ENCODE results near the gene HEYL. TPM values are rescaled to one million over a fixed set of nuclear protein-coding genes. Genes with fewer than 3 reads are reported as not detected.

HEYL gene
- total RNA-seq, 1 experiment from 2014 or later = 0.94 TPM

DNA sequence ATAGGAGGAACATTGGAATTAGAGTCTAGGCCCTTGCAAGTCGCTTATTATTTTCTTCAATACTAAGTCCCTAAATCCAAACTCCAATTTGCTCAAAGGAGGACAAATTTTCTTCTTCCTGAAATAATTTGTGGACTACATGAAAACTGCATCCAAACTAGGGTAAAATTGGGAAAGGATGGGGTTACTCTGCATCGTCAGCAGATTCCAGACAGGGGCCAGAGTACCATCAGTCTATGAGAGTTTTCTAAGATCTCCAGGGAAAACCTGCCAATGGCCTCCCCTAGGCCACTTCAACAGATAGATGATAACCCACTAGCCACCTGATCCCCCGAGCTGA, 508 bp downstream of the HEYL start:
- peaks cover 54% of the 10 kb centered on the region for H3K27me3 ChIP-seq (ENCODE audit: control insufficient read depth, insufficient read depth, low read length)

DNA sequence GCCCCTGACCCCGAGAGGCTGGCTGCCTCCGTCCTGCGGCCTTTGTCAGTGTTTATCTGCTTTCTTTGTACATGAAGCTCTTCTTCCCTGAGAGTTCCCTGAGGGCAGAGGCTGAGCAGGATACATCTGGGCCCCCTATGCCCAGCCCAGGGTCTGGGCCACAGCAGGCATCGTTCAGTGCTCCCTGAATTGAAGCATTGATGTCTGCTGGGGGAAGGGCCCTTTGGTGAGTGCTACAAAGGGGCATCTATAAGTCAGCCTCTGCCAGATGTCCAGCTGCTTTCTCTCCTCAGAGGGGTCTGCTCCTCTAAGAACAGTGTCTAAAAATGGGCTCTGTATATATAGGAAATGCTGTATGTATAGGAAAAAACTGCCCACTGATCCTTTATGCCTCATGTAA, 2.1 kb downstream of the HEYL start:
- Histone ChIP-seq H3K27me3 (ENCODE audit: control insufficient read depth, insufficient read depth, low read length) (peaks cover 64% of the 10 kb centered on the region), H3K4me3 (ENCODE audit: insufficient read depth, low read depth, low read length) (no peak overlapping the region), H3K36me3 (replicated peaks; ENCODE audit: control insufficient read depth, insufficient read depth, low read length) (no peaks in the 10 kb centered on the region)
- DNase-seq = no peak

More for the DNA sequence above, 508 bp downstream of the HEYL start:
- Histone ChIP-seq H3K36me3 (replicated peaks; ENCODE audit: control insufficient read depth, insufficient read depth, low read length) (no peaks in the 10 kb centered on the region), H3K4me3 (ENCODE audit: insufficient read depth, low read depth, low read length) (peak overlapping the region; percentile 68)
- no peak for DNase-seq

DNA sequence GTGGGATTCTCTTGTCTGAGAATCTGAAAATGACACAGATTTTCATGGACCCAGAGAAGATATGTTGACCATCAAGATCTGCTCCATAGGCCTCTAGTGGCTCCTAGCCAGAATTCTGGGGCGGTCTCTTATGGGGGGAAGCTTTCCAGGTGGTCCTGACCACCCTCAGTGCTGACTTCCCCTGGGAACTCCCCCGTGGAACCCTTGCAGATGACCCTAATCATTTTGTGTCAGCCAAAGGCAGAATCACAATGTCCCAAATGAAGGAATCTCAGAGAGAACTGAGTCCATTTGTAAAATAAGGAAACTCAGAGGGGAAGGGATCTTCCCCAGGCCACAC, 3.6 kb downstream of the HEYL start:
- Histone ChIP-seq H3K36me3 (replicated peaks; ENCODE audit: control insufficient read depth, insufficient read depth, low read length) (no peaks in the 10 kb centered on the region; the same call in 1 of the 2 replicates), H3K27me3 (ENCODE audit: control insufficient read depth, insufficient read depth, low read length) (peaks cover 78% of the 10 kb centered on the region), H3K4me3 (ENCODE audit: insufficient read depth, low read depth, low read length) (no peak overlapping the region)
- DNase-seq = no peak

DNA sequence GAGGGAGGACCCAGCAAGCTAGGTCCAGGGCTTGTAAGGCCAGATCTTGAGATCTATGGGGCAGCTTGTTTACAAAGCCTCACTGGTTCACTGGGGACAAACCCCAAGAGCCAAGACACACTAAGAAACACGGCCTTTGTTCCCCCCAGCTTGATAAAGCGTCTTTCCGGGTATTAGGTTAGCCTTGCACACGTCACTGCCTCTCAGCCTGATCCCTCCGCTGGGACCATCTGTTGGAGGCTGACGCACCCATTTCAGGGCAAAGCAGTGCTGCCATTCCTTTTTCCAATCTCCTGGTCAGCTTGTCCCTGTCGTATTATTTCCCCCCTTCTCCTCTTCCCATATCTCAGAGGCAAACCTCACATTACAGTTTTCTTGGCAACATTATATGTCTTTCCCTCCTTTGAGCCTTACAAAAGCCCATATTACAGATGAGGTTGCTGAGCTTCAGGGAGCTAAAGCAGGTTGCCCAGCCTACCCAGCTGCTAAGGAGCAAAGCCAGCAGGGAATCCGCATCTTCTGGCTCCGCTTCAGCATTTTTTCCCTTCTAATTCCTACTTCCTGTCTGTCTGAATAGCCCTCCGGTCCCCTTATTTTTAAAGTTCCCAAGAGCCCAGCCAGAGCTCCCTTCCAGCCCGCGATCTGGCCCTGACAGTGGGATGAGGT, 4.1 kb downstream of the HEYL start:
- Histone ChIP-seq H3K36me3 (replicated peaks; ENCODE audit: control insufficient read depth, insufficient read depth, low read length) (no peaks in the 10 kb centered on the region; the same call in 1 of the 2 replicates), H3K27me3 (ENCODE audit: control insufficient read depth, insufficient read depth, low read length) (peaks cover 79% of the 10 kb centered on the region), H3K4me3 (ENCODE audit: insufficient read depth, low read depth, low read length) (no peak overlapping the region)
- no peak for DNase-seq

DNA sequence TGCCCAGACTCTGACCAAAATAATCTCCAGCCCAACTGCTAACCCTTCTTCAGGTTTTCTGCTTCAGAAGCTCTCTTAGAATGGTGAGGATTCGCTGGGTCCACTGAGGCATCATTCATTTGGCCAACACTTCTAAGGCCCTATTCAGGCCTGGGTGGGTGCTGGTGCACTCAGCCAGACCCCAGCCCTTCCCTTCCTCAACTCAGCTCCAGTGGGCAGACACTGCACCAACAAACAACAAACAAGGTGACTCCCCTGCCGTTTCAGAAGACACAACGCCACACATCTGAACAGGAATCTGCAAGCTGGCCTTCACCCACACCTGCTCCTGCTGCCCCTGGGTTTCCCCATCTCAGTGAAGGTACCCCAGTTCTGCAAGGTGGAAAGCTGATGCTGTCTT, 6.0 kb downstream of the HEYL start:
- H3K36me3 ChIP-seq (replicated peaks; ENCODE audit: control insufficient read depth, insufficient read depth, low read length) = peaks cover 1% of the 10 kb centered on the region
- no peak for DNase-seq
- H3K4me3 ChIP-seq (ENCODE audit: insufficient read depth, low read depth, low read length) = peak overlapping the region; percentile 22
- peaks cover 69% of the 10 kb centered on the region for H3K27me3 ChIP-seq (ENCODE audit: control insufficient read depth, insufficient read depth, low read length)

DNA sequence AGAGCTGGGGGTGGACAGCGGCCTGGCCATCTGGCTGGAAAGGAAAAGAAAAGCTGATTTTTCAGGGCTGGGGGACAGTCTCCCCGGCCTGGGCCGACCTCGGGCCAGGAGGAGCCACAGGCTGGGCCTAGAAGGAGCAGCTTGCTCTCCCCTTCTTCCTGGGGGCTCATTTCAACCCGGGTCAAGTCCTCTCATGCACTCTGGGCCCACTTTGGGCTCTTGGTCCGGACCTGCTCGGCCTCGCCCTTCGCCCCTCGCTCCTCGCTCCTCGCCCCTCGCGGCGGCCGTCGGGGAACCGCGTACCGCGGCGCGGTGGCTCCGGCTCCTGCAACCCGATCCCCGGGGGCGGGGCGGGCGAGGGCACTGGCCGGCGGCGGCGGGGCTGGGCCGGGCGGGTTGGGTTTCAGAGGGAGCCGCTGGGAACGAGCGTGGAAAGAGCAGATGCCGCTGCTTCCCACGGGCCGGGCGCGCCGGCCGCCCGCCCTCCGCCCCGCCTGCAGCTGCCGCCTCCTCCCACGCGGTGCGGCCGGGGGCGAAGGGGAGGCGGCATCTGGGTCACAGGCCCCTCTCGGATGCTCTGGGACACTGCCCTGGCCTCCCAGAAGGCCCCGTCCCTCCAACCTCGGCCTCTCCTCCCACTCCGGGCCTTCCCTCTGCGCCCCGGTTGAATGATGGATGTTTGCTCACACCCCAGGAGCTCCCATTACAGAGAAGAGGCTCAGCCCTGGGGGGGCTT, 6.6 kb downstream of the HEYL start:
- Histone ChIP-seq H3K36me3 (replicated peaks; ENCODE audit: control insufficient read depth, insufficient read depth, low read length) (peaks cover 1% of the 10 kb centered on the region), H3K4me3 (ENCODE audit: insufficient read depth, low read depth, low read length) (peak overlapping the region; percentile 22), H3K27me3 (ENCODE audit: control insufficient read depth, insufficient read depth, low read length) (peaks cover 64% of the 10 kb centered on the region)
- DNase-seq = peak; percentile 97

DNA sequence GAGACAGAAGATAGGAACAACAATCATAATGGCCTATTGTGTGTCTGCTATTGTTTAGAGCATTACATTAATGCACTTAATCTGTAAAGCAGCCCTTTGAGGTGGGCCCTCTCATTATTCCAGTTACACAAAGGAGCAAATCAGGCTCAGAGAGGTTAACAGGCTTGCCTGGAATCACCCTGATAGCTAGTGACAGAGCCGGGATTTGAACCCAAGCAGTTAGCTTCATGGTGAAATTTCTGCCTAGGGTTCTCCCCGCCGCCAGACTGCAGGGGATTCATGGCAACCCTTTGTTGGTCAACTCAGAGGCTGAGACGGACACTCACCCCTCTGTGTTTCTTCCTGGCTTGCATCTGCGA, 7.1 kb downstream of the HEYL start:
- DNase-seq = no peak
- Histone ChIP-seq H3K36me3 (replicated peaks; ENCODE audit: control insufficient read depth, insufficient read depth, low read length) (peaks cover 1% of the 10 kb centered on the region), H3K27me3 (ENCODE audit: control insufficient read depth, insufficient read depth, low read length) (peaks cover 59% of the 10 kb centered on the region), H3K4me3 (ENCODE audit: insufficient read depth, low read depth, low read length) (no peak overlapping the region)

DNA sequence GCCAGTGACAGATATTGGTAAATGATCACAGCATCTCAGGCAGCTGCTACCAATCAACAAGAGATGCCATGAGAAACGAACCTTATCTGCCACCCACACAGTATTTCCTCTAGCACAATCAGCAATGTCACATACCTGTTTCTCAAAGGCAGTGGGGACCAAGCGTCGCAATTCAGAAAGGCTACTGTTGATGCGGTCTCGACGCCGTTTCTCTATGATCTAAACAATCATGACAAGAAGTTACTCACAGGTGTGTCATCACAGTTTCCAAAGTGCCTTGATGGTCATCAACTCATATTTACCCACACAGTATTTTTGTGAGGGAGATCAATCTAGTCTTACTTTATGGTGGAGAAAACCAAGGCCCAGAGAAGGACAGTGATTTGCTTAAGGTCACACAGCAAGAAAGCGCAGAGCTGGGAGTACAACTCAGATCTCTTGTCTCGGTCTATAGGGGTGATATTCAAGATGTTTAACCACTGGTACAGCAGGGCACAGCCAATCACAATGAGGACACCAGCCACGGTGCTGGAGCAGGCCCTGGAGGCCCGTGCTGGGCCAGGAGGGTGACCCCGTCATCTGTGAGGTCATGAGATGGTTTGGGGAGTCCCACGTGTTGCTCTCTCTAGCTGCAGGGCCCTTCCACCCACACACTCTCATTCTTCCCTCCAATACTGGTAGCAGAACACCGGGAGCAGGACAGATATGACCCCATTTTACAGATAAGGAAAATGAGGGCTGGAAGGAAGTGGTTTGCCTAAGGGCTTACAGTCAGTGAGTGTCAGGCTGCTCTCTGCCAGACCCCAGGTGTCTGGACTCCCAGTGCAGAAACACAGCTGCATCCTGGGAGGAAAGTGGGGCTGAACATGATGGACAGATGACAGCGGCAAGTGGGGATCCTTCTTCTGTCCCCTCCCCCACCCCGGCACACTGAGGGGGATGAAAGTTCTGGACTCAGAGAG, 7.8 kb downstream of the HEYL start:
- peaks cover 56% of the 10 kb centered on the region for H3K27me3 ChIP-seq (ENCODE audit: control insufficient read depth, insufficient read depth, low read length)
- DNase-seq = no peak
- peaks cover 1% of the 10 kb centered on the region for H3K36me3 ChIP-seq (replicated peaks; ENCODE audit: control insufficient read depth, insufficient read depth, low read length)
- no peak overlapping the region for H3K4me3 ChIP-seq (ENCODE audit: insufficient read depth, low read depth, low read length)

DNA sequence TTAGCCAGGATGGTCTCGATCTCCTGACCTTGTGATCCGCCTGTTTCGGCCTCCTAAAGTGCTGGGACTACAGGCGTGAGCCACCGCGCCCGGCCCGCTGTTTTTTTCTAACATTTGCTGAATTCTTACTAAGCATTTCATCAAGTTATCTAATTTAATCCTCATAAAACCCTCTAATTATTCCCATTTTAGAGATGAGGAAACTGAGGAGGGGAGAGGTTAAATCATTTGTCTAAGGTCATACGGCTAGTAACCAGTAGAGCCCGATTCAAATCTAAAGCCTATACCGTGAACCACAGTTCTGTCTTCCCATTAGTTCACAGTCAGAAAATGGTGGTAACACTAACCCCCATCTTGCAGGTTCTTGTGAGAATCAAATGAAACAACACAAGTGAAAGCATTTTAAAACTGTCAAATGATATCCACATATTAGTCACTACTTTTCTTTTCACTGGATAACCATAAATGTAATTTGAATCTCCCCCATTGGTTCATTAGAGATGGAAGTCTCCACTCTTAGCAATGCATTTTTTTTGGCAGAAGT, 10.6 kb downstream of the HEYL start:
- Histone ChIP-seq H3K36me3 (replicated peaks; ENCODE audit: control insufficient read depth, insufficient read depth, low read length) (peaks cover 1% of the 10 kb centered on the region), H3K4me3 (ENCODE audit: insufficient read depth, low read depth, low read length) (no peak overlapping the region), H3K27me3 (ENCODE audit: control insufficient read depth, insufficient read depth, low read length) (peaks cover 62% of the 10 kb centered on the region)
- no peak for DNase-seq

DNA sequence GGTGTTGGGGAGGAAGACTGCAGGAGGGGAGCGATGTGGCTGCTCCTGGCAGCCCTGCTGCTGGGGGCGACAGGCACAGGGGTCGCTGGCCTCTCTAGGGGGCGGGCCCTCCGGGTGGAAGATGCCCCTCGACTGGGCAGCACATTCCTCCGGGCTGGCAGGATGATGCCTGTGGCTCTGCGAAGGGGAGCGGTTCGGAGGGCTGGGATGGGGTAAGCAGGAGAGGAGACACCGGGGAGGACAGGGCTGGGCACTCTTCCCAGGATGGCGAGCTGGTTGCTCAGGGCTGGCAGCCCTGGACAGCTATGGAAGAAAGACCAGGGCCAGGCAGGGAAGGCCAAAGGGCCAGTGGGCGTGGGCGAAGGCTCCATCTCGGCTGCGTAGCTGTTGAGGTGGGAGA, 12.8 kb downstream of the HEYL start:
- no peak for DNase-seq
- Histone ChIP-seq H3K4me3 (ENCODE audit: insufficient read depth, low read depth, low read length) (no peak overlapping the region), H3K27me3 (ENCODE audit: control insufficient read depth, insufficient read depth, low read length) (peaks cover 42% of the 10 kb centered on the region), H3K36me3 (replicated peaks; ENCODE audit: control insufficient read depth, insufficient read depth, low read length) (peaks cover 1% of the 10 kb centered on the region)

DNA sequence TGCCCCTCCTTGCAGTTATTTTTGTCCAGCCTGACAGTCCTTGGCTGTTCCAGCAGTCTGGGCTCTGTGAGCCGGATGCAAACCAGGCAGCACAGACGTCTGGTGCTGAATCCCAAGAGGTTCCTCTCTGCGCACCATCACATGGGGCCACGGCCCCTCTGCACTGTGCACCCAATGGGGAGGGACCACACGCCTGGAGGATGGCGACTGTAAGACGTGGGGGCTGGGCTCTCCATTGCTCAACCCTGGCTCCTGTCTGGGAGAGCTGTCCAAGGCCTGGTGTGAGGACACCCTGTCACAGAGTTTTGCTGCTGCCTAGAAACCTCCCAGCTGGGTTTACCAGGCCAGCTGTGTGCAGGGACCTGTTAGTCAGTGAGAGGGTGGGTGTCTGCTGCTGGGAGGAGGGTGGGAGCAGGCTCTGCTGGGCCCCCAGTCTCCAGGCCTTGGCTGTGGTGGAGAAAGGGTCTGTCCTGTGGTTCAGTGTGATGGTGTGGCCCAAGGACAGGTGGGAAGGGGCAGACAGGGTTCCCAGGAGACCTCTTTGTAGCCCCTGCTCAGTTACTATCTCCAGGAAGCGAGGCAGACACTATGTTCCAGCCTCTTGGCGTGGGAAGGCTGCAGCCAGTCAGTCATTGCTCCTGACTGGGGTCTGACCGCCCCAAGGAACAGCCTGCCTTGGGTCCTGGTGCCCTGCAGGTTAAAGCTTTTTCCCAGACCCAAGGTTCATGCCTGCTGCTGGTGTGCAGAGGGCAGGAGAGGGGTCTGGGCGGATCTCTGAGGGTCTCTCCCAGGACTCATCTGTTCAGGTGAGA, 13.8 kb downstream of the HEYL start:
- no peak overlapping the region for H3K4me3 ChIP-seq (ENCODE audit: insufficient read depth, low read depth, low read length)
- peak; percentile 48 for DNase-seq
- peaks cover 32% of the 10 kb centered on the region for H3K27me3 ChIP-seq (ENCODE audit: control insufficient read depth, insufficient read depth, low read length)
- peaks cover 1% of the 10 kb centered on the region; the same call in 1 of the 2 replicates for H3K36me3 ChIP-seq (replicated peaks; ENCODE audit: control insufficient read depth, insufficient read depth, low read length)

DNA sequence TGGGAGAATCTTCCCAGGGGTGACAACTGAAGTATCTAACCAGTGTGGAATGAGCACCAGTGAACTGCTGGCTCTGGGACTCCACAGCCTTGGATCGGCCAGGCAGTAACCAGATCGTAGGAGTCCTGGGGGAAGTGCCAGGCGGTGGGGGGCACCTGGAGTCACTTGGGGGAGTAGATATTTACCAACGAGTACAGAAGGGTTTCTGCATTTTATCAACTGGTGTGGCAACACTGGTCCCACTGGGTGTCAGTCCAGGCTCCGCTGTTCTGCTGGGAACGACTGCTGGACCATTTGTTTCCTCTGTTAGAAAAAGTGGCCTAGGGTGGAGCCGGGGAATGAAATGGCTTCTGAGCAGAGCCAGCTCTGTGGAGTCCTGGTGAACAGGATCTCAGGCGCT, 14.4 kb downstream of the HEYL start:
- no peak overlapping the region for H3K4me3 ChIP-seq (ENCODE audit: insufficient read depth, low read depth, low read length)
- peaks cover 25% of the 10 kb centered on the region for H3K27me3 ChIP-seq (ENCODE audit: control insufficient read depth, insufficient read depth, low read length)
- H3K36me3 ChIP-seq (replicated peaks; ENCODE audit: control insufficient read depth, insufficient read depth, low read length) = peaks cover 1% of the 10 kb centered on the region; the same call in 1 of the 2 replicates
- peak; percentile 23 for DNase-seq

DNA sequence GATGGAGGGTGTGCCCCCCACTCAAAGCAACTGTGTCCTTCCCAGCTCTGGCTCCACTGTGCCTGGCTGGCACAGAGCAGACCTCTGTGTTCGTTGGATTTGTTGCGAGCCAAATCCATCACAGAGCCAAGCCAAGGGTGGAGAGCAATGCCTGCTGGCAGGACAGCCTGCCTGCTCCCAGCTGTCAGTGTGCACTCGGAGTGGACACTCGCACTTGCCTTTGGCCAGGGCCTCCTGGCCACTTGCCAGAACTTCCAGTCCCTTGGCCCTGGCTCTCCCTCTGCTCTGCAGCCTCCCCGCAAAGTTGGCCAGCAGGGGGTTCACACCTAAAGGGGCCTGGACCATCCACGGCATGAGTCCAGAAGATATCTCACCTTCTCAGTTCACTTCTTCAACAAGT, 16.4 kb downstream of the HEYL start:
- no peak overlapping the region for H3K4me3 ChIP-seq (ENCODE audit: insufficient read depth, low read depth, low read length)
- DNase-seq = no peak
- peaks cover 21% of the 10 kb centered on the region for H3K27me3 ChIP-seq (ENCODE audit: control insufficient read depth, insufficient read depth, low read length)
- no peaks in the 10 kb centered on the region for H3K36me3 ChIP-seq (replicated peaks; ENCODE audit: control insufficient read depth, insufficient read depth, low read length)

DNA sequence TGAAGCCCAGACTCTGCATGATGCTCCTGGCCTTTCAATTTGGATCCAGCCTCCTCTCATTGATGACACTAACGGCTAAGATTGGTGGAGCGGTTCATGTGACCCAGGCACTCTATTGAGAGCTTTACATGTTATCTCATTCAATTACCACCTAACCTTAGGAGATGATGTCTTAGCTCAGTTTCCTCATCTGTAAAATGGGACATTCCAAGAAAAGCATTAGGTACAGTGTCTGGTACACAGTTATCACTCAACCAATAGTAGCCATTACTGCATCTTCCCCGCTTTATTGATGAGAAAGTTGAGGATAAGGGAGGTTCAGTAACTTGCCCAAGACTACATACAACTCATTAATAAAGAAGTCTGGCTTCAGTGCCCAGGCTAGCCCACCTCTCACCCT, 17.0 kb downstream of the HEYL start:
- no peak for DNase-seq
- H3K27me3 ChIP-seq (ENCODE audit: control insufficient read depth, insufficient read depth, low read length) = peaks cover 21% of the 10 kb centered on the region
- H3K4me3 ChIP-seq (ENCODE audit: insufficient read depth, low read depth, low read length) = no peak overlapping the region
- no peaks in the 10 kb centered on the region for H3K36me3 ChIP-seq (replicated peaks; ENCODE audit: control insufficient read depth, insufficient read depth, low read length)
